IMR-90 (cell line): Measurements from ENCODE around the gene CD244. TPM values are rescaled to one million over a fixed set of nuclear protein-coding genes. Genes with fewer than 3 reads are reported as not detected.

ENCODE experiments used
- ATAC-seq: fragments of 200-7000 bp; cut with Tn5 transposase; 2 replicates; pipeline ENCODE4 v1.9.1; 2020; ENCODE audit warnings: low read depth, mild to moderate bottlenecking, moderate library complexity
- BruUV-seq: library from RNA; stranded (reverse); fragments of 400-500 nt; replicated peaks from 2 replicates; lab custom pipeline; 2021; lab: Mats Ljungman, UMichigan
- CTCF ChIA-PET: fragments of 300-600 bp; formaldehyde crosslinking; extraction: SDS; loops from one replicate; lab custom pipeline; 2021; ENCODE audit warnings: antibody characterized with exemption; lab: Yijun Ruan, JAX
- POLR2A ChIA-PET: fragments of 300-600 bp; sonication (Branson Sonifier 250); formaldehyde crosslinking; loops from one replicate; lab custom pipeline; 2022; ENCODE audit warnings: antibody characterized with exemption; ENCODE audit not compliant: unreplicated experiment; lab: Charles Lee
- DNase-seq: peaks from one replicate; pipeline ENCODE4 v3.0.0; 2013
- H2AFZ ChIP-seq: replicated peaks from 2 replicates; pipeline ENCODE3; 2013; ENCODE audit warnings: low read length, mild to moderate bottlenecking; ENCODE audit not compliant: poor library complexity
- H2AK5ac ChIP-seq: 2 replicates; pipeline ENCODE4 v1.6.1; 2013; ENCODE audit warnings: low read depth, low read length, inconsistent platforms
- H2AK9ac ChIP-seq: replicated peaks from 2 replicates; pipeline ENCODE3; 2013; ENCODE audit warnings: mild to moderate bottlenecking, low read depth, low read length, moderate library complexity; ENCODE audit not compliant: poor library complexity
- H2BK120ac ChIP-seq: 2 replicates; pipeline ENCODE4 v1.6.1; 2013; ENCODE audit warnings: low read depth, low read length, inconsistent platforms
- H2BK15ac ChIP-seq: 3 replicates; pipeline ENCODE4 v1.6.1; 2013; ENCODE audit warnings: low read depth, low read length, inconsistent platforms
- H2BK20ac ChIP-seq: 2 replicates; pipeline ENCODE4 v1.6.1; 2013; ENCODE audit warnings: low read depth, mild to moderate bottlenecking, inconsistent platforms, low read length, moderate library complexity
- H2BK5ac ChIP-seq: 2 replicates; pipeline ENCODE4 v1.6.1; 2013; ENCODE audit warnings: mild to moderate bottlenecking, low read depth, low read length, inconsistent platforms; ENCODE audit not compliant: poor library complexity, severe bottlenecking
- H3K14ac ChIP-seq: replicated peaks from 2 replicates; pipeline ENCODE4 v1.6.1; 2013; ENCODE audit warnings: low read depth, low read length, inconsistent platforms
- H3K18ac ChIP-seq: 2 replicates; pipeline ENCODE4 v1.6.1; 2013; ENCODE audit warnings: low read depth, low read length, control low read depth
- H3K23ac ChIP-seq: 2 replicates; pipeline ENCODE4 v1.6.1; 2013; ENCODE audit warnings: low read depth, low read length, inconsistent platforms
- H3K27ac ChIP-seq: 2 replicates; pipeline ENCODE4 v1.5.1; 2013; ENCODE audit warnings: mild to moderate bottlenecking, control low read depth, low read length; ENCODE audit not compliant: insufficient read depth
- H3K27me3 ChIP-seq: 2 replicates; pipeline ENCODE4 v1.6.1; 2013; ENCODE audit warnings: low read length; ENCODE audit not compliant: control insufficient read depth, insufficient read depth
- H3K36me3 ChIP-seq: 2 replicates; pipeline ENCODE4 v1.6.1; 2013; ENCODE audit warnings: low read length, mixed read lengths; ENCODE audit not compliant: control insufficient read depth, insufficient read depth
- H3K4ac ChIP-seq: 2 replicates; pipeline ENCODE4 v1.6.1; 2013; ENCODE audit warnings: low read depth, low read length, inconsistent platforms
- H3K4me1 ChIP-seq: 2 replicates; pipeline ENCODE4 v1.6.1; 2013; ENCODE audit warnings: low read length, mixed read lengths; ENCODE audit not compliant: control insufficient read depth, insufficient read depth
- H3K4me2 ChIP-seq: 2 replicates; pipeline ENCODE4 v1.6.1; 2013; ENCODE audit warnings: low read depth, mild to moderate bottlenecking, control low read depth, low read length, moderate library complexity
- H3K4me3 ChIP-seq: 2 replicates; pipeline ENCODE4 v1.5.1; 2013; ENCODE audit warnings: low read depth, mild to moderate bottlenecking, control low read depth, low read length, moderate library complexity; ENCODE audit not compliant: insufficient read depth
- H3K56ac ChIP-seq: 2 replicates; pipeline ENCODE4 v1.6.1; 2013; ENCODE audit warnings: low read length, inconsistent platforms; ENCODE audit not compliant: insufficient read depth; ENCODE audit errors: extremely low read depth
- H3K79me1 ChIP-seq, 2 experiments: 2 replicates each; pipeline ENCODE4 v1.6.1; 2013; ENCODE audit warnings: low read length in 2 of 2, inconsistent platforms in 1 of 2, low read depth in 1 of 2
- H3K9ac ChIP-seq: 2 replicates; pipeline ENCODE4 v1.6.1; 2013; ENCODE audit warnings: low read depth, low read length, control low read depth
- H3K9me1 ChIP-seq: 2 replicates; pipeline ENCODE4 v1.6.1; 2013; ENCODE audit warnings: low read length, inconsistent platforms; ENCODE audit not compliant: insufficient read depth
- H3K9me3 ChIP-seq: 2 replicates; pipeline ENCODE4 v1.6.1; 2013; ENCODE audit warnings: low read length; ENCODE audit not compliant: control insufficient read depth, insufficient read depth
- H4K20me1 ChIP-seq: 2 replicates; pipeline ENCODE4 v1.6.1; 2013; ENCODE audit warnings: low read length, inconsistent platforms; ENCODE audit not compliant: insufficient read depth
- H4K5ac ChIP-seq: 2 replicates; pipeline ENCODE4 v1.6.1; 2013; ENCODE audit warnings: mild to moderate bottlenecking, low read depth, low read length, control low read depth
- H4K8ac ChIP-seq, 2 experiments: 2 replicates each; pipeline ENCODE4 v1.6.1; 2013; ENCODE audit warnings: low read depth in 2 of 2, low read length in 2 of 2, control low read depth in 1 of 2, inconsistent platforms in 1 of 2
- H4K91ac ChIP-seq: 2 replicates; pipeline ENCODE4 v1.6.1; 2013; ENCODE audit warnings: low read depth, low read length, inconsistent platforms; ENCODE audit not compliant: insufficient read depth
- CEBPB ChIP-seq: IDR thresholded peaks from 2 replicates; pipeline ENCODE4 v1.6.1; 2012; ENCODE audit warnings: low read depth, low read length, improper control_type of control experiment
- CHD1 ChIP-seq: IDR thresholded peaks from 2 replicates; pipeline ENCODE4 v1.6.1; 2012; ENCODE audit warnings: low read depth, low read length, improper control_type of control experiment
- FOS ChIP-seq: fragments of 150-350 bp; IDR thresholded peaks from 2 replicates; pipeline ENCODE4 v1.6.1; 2016; ENCODE audit warnings: low read depth, low read length
- MAFK ChIP-seq: IDR thresholded peaks from 2 replicates; pipeline ENCODE4 v1.6.1; 2012; ENCODE audit warnings: low read depth, low read length, improper control_type of control experiment
- MAZ ChIP-seq: IDR thresholded peaks from 2 replicates; pipeline ENCODE4 v1.6.1; 2012; ENCODE audit warnings: low read depth, mild to moderate bottlenecking, low read length, improper control_type of control experiment, moderate library complexity, borderline replicate concordance
- MXI1 ChIP-seq: IDR thresholded peaks from 2 replicates; pipeline ENCODE4 v1.6.1; 2012; ENCODE audit warnings: low read depth, mild to moderate bottlenecking, low read length, moderate library complexity, borderline replicate concordance
- RAD21 ChIP-seq: IDR thresholded peaks from 2 replicates; pipeline ENCODE4 v1.6.1; 2012; ENCODE audit warnings: low read length, improper control_type of control experiment
- RCOR1 ChIP-seq: IDR thresholded peaks from 2 replicates; pipeline ENCODE4 v1.6.1; 2012; ENCODE audit warnings: mild to moderate bottlenecking, low read length, improper control_type of control experiment; ENCODE audit not compliant: insufficient replicate concordance
- RFX5 ChIP-seq: IDR thresholded peaks from 2 replicates; pipeline ENCODE4 v1.8.0; 2012; ENCODE audit warnings: low read depth, mild to moderate bottlenecking, low read length, moderate library complexity
- WGBS, 2 experiments: methylation state at CpG; one replicate each; pipeline versions ENCODE4 v1.1.5 to v1.1.7; 2013; ENCODE audit warnings: missing lambda C conversion rate in 2 of 2; ENCODE audit not compliant: insufficient read length in 1 of 2; ENCODE audit errors: extremely low coverage in 2 of 2; 5-methylcytosine and 5-hydroxymethylcytosine counted together
- dilution Hi-C: fragments of 300-500 bp; cut with HindIII; formaldehyde crosslinking; loops from one replicate; pipeline ENCODE4 v1.14.3; 2018; ENCODE audit warnings: low sequenced_read_pairs; ENCODE audit not compliant: unreplicated experiment
- in situ Hi-C: fragments of 300-500 bp; cut with MboI; formaldehyde crosslinking; loops from 3 replicates; pipeline ENCODE4 v1.14.3; 2019; ENCODE audit warnings: low sequenced_read_pairs, inconsistent platforms, mixed read lengths
- intact Hi-C: fragments of 100-400 bp; cut with micrococcal nuclease; formaldehyde crosslinking; loops from 2 replicates; pipeline ENCODE4 v1.10.0; 2022
- polyA plus RNA-seq, 3 experiments: library from polyadenylated mRNA; depleted of rRNA; stranded (reverse); fragments of >200 nt; gene quantifications; 2 replicates each; pipeline ENCODE4 v1.2.3, GENCODE V29; 2012; ENCODE audit warnings: low replicate concordance in 1 of 3
- total RNA-seq: library from RNA; depleted of rRNA; stranded (reverse); fragments of >200 nt; gene quantifications from 2 replicates; pipeline ENCODE4 v1.2.3, GENCODE V29; 2012

CD244 gene
- total and polyA plus RNA-seq, 2 of the 4 experiments (the other 2 are of a cell fraction) = not detected

DNA sequence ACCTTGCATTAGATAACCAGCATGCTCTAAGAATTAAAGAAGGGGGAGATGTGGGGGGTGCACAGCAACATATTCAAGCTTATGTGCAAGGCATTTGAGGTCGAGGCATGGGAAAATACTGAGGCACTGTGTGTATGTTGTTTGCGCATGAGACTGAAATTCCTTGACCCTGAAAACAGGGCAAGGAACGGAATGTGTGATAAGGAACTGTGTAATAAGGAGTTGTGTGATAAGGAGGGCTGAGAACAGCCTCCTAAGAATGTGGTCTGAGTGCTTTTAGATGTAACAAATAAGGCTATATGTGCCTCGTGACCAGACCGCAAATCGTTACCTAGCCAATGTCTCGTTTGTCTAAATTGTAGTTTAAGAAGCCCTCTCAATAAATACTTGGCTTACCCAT, 48.8 kb upstream of the CD244 start:
- no TSS peak for BruUV-seq
- DNase-seq = peak; percentile 3
- Histone ChIP-seq H2BK5ac (no peak overlapping the region), H4K91ac (no peak overlapping the region), H3K4me3 (no peak overlapping the region), H3K9ac (no peak overlapping the region), H3K27me3 (no peaks in the 10 kb centered on the region; the same call in 1 of the 2 replicates), H3K9me1 (no peaks in the 10 kb centered on the region), H3K14ac (no peak overlapping the region), H3K23ac (no peak overlapping the region), H3K79me1 (no peaks in the 10 kb centered on the region), H4K20me1 (no peaks in the 10 kb centered on the region), H2AK9ac (no peak overlapping the region), H3K56ac (no peak overlapping the region), H3K27ac (no peak overlapping the region), H2BK15ac (no peak overlapping the region), H3K18ac (no peak overlapping the region), H3K4me1 (no peaks in the 10 kb centered on the region), H4K5ac (no peak overlapping the region), H3K9me3 (no peaks in the 10 kb centered on the region), H4K8ac (no peak overlapping the region), H2AFZ (no peak overlapping the region), H2BK120ac (no peak overlapping the region), H2AK5ac (no peak overlapping the region), H3K36me3 (no peaks in the 10 kb centered on the region), H2BK20ac (no peak overlapping the region), H3K4me2 (no peak overlapping the region), H3K4ac (no peak overlapping the region)
- TF ChIP-seq CHD1 (no peak), RCOR1 (no peak), RAD21 (no peak), FOS (no peak), MXI1 (no peak), MAFK (no peak), MAZ (no peak), RFX5 (no peak), CEBPB (no peak)
- no peak for ATAC-seq
- intact Hi-C loops (no loop called here), dilution Hi-C loops (no loop called here), in situ Hi-C loops (no loop called here)
- ChIA-PET POLR2A (no interaction called here), CTCF (no interaction called here)
- WGBS, 2 experiments = 17% methylated on average over 2 of the region's 7 CpGs; no CpG with 5 or more reads in 1 of the 2 experiments
